ENCODE results near the gene GSN. TPM values are rescaled to one million over a fixed set of nuclear protein-coding genes. Genes with fewer than 3 reads are reported as not detected.

The GSN gene
- total and polyA plus RNA-seq, 9 of the 15 experiments (the other 6 are each of a cell fraction or from before 2014, with no cell fraction given), result 0.39 to 16.6 (median 8.2) TPM

DNA sequence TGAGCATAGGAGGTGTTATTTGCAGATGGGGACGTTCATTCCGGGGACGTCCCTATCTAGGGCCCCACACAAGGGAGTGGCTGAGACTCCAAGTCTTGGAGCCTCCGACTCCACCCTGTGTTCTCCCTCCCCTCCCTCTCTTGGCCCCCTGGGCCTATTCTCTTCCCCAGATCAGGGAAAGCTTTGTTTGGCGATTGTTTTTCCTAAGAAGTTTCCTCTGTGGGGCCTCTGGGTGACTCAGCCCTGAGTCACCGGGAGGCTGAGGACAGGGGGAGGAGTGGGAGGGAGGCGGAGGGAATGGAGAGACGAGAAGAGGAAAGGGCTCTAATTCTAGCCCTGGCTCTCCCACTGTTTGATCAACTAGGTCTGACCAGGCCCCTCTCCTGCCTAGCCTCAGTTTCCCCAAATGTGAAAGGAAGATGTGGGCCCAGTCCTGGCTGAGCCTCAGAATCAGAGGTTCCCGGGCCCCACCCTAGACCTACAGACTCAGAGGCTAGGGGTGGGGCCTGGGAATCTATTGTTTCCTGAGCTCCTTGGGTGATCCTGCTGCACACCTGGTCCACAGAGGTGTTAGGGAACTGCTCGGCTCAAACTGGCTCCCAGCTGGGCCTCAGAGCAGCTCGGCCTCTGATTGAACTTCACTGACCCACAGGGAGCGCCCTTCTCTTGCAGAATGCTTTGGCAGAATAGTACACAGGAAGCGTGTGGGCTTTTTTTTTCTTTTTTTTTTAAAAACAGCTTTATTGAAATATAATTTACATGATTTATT, 19.2 kb downstream of the GSN start (continued):
- TF ChIP-seq, protein P1, sequence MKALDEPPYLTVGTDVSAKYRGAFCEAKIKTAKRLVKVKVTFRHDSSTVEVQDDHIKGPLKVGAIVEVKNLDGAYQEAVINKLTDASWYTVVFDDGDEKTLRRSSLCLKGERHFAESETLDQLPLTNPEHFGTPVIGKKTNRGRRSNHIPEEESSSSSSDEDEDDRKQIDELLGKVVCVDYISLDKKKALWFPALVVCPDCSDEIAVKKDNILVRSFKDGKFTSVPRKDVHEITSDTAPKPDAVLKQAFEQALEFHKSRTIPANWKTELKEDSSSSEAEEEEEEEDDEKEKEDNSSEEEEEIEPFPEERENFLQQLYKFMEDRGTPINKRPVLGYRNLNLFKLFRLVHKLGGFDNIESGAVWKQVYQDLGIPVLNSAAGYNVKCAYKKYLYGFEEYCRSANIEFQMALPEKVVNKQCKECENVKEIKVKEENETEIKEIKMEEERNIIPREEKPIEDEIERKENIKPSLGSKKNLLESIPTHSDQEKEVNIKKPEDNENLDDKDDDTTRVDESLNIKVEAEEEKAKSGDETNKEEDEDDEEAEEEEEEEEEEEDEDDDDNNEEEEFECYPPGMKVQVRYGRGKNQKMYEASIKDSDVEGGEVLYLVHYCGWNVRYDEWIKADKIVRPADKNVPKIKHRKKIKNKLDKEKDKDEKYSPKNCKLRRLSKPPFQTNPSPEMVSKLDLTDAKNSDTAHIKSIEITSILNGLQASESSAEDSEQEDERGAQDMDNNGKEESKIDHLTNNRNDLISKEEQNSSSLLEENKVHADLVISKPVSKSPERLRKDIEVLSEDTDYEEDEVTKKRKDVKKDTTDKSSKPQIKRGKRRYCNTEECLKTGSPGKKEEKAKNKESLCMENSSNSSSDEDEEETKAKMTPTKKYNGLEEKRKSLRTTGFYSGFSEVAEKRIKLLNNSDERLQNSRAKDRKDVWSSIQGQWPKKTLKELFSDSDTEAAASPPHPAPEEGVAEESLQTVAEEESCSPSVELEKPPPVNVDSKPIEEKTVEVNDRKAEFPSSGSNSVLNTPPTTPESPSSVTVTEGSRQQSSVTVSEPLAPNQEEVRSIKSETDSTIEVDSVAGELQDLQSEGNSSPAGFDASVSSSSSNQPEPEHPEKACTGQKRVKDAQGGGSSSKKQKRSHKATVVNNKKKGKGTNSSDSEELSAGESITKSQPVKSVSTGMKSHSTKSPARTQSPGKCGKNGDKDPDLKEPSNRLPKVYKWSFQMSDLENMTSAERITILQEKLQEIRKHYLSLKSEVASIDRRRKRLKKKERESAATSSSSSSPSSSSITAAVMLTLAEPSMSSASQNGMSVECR (CRISPR knock-in tag; IDR thresholded peaks at IDR 0.05), result no peak; the same call in 1 of the 2 replicates
- no peak for TF ChIP-seq KHSRP (IDR thresholded peaks at IDR 0.05)
- TF ChIP-seq ZC3H11A (IDR thresholded peaks at IDR 0.05; ENCODE audit: low read depth, low read length), result no peak
- no peak for TF ChIP-seq L3MBTL2 (IDR thresholded peaks at IDR 0.05)
- TF ChIP-seq, protein P2, sequence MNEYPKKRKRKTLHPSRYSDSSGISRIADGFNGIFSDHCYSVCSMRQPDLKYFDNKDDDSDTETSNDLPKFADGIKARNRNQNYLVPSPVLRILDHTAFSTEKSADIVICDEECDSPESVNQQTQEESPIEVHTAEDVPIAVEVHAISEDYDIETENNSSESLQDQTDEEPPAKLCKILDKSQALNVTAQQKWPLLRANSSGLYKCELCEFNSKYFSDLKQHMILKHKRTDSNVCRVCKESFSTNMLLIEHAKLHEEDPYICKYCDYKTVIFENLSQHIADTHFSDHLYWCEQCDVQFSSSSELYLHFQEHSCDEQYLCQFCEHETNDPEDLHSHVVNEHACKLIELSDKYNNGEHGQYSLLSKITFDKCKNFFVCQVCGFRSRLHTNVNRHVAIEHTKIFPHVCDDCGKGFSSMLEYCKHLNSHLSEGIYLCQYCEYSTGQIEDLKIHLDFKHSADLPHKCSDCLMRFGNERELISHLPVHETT (CRISPR knock-in tag; conservative IDR thresholded peaks at IDR 0.05 in 1 of 2, IDR thresholded peaks at IDR 0.05 in 1 of 2), result no peak
- TF ChIP-seq CBFB (CRISPR knock-in tag; IDR thresholded peaks at IDR 0.05), result no peak
- TF ChIP-seq POLR2AphosphoS5 (IDR thresholded peaks at IDR 0.05; ENCODE audit: control insufficient read depth, insufficient read depth, low read depth, low read length), result peak; percentile 68; the same call in 1 of the 2 replicates
- TF ChIP-seq ZNF764 (CRISPR knock-in tag; IDR thresholded peaks at IDR 0.05; ENCODE audit: low read depth), result no peak
- no peak for TF ChIP-seq FOXA1 (IDR thresholded peaks at IDR 0.05; ENCODE audit: borderline replicate concordance)
- TF ChIP-seq FOXP1 (CRISPR knock-in tag; IDR thresholded peaks at IDR 0.05), result no peak
- TF ChIP-seq, protein P3, sequence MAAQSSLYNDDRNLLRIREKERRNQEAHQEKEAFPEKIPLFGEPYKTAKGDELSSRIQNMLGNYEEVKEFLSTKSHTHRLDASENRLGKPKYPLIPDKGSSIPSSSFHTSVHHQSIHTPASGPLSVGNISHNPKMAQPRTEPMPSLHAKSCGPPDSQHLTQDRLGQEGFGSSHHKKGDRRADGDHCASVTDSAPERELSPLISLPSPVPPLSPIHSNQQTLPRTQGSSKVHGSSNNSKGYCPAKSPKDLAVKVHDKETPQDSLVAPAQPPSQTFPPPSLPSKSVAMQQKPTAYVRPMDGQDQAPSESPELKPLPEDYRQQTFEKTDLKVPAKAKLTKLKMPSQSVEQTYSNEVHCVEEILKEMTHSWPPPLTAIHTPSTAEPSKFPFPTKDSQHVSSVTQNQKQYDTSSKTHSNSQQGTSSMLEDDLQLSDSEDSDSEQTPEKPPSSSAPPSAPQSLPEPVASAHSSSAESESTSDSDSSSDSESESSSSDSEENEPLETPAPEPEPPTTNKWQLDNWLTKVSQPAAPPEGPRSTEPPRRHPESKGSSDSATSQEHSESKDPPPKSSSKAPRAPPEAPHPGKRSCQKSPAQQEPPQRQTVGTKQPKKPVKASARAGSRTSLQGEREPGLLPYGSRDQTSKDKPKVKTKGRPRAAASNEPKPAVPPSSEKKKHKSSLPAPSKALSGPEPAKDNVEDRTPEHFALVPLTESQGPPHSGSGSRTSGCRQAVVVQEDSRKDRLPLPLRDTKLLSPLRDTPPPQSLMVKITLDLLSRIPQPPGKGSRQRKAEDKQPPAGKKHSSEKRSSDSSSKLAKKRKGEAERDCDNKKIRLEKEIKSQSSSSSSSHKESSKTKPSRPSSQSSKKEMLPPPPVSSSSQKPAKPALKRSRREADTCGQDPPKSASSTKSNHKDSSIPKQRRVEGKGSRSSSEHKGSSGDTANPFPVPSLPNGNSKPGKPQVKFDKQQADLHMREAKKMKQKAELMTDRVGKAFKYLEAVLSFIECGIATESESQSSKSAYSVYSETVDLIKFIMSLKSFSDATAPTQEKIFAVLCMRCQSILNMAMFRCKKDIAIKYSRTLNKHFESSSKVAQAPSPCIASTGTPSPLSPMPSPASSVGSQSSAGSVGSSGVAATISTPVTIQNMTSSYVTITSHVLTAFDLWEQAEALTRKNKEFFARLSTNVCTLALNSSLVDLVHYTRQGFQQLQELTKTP (IDR thresholded peaks at IDR 0.05; ENCODE audit: low read depth in 1 of 2, partially characterized antibody in 2 of 2), result peak in 1 of 2 experiments; percentile 80
- no peak for TF ChIP-seq RBM15 (IDR thresholded peaks at IDR 0.05; ENCODE audit: insufficient read depth, low read length)
- TF ChIP-seq ILK (tag; IDR thresholded peaks at IDR 0.05; ENCODE audit: borderline replicate concordance, low read depth), result no peak
- TF ChIP-seq NCOR1 (IDR thresholded peaks at IDR 0.05), result peak; percentile 73; the same call in 1 of the 2 replicates
- TF ChIP-seq ZNF551 (CRISPR knock-in tag; IDR thresholded peaks at IDR 0.05), result no peak
- TF ChIP-seq ZZZ3 (IDR thresholded peaks at IDR 0.05), result no peak
- peak; percentile 59 for TF ChIP-seq ZNF589 (CRISPR knock-in tag; IDR thresholded peaks at IDR 0.05; ENCODE audit: low read depth)

Measured in K562 (cell line).